Measurements from ENCODE around the gene CFAP45.
"Not testable (repeated sequence)": the region's sequence is repeated elsewhere in the genome, so short reads cannot be mapped to it uniquely, and the experiment has no call there.

The CFAP45 gene

GRCh38 chr1:159900755-159901360 is 893 bp upstream of the CFAP45 start:
- no peak for ATAC-seq

DNA sequence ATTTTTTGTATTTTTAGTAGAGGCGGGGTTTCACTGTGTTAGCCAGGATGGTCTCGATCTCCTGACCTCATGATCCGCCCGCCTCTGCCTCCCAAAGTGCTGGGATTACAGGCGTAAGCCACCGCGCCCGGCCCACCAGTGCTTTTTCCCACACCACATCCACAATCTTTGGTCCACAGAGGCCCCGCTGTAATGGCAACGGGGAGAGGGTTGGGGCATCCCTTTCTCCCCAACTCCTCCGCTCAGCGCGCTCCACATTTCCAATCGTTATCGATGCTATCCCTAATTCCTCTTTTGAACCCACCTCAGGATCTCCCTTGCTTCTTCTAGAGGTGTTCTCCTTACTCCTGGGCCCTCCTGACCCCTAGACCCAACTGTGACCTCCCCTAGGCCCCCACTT is 331 bp downstream of the CFAP45 start:
- not testable (repeated sequence) for ATAC-seq

DNA sequence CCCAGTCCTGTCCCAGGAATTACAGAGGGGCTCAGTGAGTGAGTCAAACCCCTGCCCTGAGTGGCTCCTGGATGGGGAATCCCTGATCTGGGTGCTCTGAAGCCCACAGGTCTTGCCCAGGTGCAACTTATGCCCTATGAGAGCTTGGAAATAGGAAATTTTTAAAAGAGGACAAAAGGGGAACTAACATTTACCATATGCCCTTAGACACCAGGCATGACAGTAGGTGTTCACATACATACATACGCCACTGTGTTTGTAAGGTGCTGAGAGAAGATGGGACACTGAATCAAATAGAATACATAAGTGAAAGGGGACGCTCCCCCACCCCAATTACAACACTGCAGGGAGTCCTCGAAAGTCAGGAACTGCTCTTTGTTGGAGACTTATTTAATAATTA is 1.4 kb downstream of the CFAP45 start:
- no peak for ATAC-seq

DNA sequence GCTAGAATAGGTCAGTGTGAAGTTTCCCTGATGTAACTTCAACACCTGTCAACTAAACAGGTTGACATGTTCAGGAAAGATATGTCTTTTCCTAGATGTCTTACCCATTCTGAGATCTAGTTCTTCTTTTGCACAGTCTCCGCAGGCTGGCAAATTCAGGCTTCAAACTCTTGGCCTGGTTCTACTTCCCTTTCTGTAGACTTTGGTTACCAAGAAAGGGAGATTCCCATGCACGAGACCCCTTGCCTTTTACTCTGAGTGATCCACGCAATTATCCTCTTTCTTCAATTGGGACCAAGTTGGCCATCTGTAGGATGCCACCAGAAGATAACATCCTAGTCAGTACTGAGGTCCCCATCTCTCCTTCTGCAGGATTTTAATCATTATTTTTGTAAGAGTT is 2.0 kb downstream of the CFAP45 start:
- ATAC-seq, result no peak

- ATAC-seq, result no peak
These were observed 3.4 kb downstream of the CFAP45 start for GRCh38 chr1:159896546-159896930.

- ATAC-seq, result no peak
These were observed 4.0 kb downstream of the CFAP45 start for GRCh38 chr1:159895836-159896545.

DNA sequence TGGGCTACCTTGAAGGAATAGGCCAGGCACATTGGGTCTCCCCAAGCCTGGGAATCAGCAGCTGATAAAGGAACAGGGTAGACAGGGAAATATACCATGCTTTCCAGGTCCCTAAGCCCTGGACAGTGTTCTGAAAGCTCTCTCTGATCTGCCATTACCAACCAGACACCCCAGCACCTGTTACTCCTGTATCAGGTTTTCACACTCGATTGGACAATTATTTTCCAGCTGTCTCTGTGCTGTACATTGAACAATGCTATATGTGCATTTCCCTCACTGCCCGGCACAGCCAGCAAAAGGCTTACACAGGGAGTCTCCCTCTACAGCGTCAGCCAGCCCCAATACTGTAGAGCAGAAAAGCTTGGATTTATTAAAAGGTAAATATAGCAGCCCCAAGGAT is 4.7 kb downstream of the CFAP45 start:
- no peak for ATAC-seq

- ATAC-seq, result no peak
These were observed 7.0 kb downstream of the CFAP45 start for GRCh38 chr1:159892944-159893343.

DNA sequence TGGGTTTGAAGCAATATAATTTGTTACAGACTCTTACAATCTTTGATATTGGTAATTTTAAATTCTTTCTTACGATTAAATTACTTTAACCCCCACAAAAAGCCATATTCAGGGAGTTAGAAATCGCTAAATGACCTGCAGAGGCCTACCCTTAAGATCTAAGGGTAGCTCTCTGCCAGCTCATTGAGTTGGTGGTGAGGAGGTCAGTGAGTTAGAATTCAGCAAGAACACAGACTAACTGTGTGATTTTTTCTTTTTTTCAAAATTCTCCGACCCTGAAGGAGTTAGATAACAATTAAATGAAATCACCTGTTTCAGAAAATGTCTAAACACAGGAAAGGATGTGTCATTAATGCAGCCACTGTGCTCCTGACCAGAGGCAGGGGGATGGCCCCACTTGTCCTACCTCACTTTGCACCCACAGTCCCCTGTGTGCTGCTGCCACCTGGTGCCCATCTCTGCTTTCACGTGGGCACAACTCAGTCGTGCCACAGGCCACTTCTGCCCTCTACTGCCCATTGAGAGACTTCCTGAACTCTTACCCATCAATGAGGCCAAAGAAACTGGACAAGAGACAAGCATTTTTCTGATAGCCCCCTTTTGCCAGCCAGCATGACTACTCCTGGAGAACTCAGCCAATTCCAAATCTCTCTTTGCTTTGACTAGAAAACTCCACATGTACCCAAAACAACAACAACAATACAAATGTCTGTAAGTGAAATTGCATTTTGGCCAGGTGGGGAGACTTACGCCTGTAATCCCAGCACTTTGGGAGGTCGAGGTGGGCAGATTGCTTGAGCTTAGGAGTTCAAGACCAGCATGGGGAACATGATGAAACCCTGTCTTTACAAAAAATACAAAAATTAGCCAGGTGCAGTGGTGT is 8.4 kb downstream of the CFAP45 start:
- ATAC-seq, result peak; percentile 84 to 86

GRCh38 chr1:159890390-159890789 is 9.6 kb downstream of the CFAP45 start:
- no peak for ATAC-seq

DNA sequence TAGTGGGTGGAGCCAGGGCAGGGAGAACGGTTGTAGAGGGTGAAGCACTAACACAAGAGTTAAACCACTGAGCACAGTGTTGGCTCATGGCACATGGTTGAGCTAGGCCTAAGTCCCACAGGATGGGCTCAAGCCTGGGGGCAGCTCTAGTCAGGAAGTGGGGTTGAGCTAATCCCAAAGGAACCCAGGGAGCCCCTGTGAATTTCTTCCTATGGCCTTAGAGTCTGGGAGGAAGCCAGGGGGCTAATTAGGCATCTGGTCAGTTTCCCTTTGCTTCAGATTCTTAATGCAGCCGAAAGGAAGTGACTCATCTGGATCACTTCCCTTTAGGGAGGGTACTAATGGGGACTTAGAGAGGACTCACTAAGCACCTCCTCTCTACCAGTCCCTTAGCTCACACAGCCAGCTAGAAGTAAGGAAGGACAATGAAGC is 10.1 kb downstream of the CFAP45 start:
- ATAC-seq, result peak; percentile 61 to 73

GRCh38 chr1:159889202-159889601 is 10.8 kb downstream of the CFAP45 start:
- no peak for ATAC-seq

- no peak for ATAC-seq
These were observed 15.7 kb downstream of the CFAP45 start for GRCh38 chr1:159884296-159884695.

GRCh38 chr1:159883134-159883533 is 16.8 kb downstream of the CFAP45 start:
- no peak for ATAC-seq

- no peak for ATAC-seq
These were observed 17.5 kb downstream of the CFAP45 start for GRCh38 chr1:159882527-159882862.

- no peak for ATAC-seq
These were observed 18.1 kb downstream of the CFAP45 start for GRCh38 chr1:159881622-159882526.

DNA sequence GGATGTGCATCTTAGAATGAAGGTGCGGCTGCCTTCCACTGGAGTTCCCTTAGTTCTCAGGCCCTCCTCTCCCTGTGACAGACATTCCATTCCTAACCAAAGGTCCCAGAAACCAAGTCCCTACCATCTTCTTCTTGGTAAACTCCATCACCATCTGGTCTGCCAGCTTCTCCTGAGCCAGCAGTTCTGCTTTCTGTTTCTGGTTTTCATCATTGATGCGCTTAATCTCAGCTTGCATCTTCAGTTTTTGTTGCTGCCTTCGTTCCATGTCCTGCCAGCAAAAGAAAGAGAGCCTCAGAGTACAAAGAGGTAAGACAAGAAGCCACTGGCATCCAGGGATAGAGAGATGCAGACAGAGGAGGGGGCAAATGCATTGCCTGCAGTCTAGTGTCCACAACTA is 19.5 kb downstream of the CFAP45 start:
- ATAC-seq, result no peak

DNA sequence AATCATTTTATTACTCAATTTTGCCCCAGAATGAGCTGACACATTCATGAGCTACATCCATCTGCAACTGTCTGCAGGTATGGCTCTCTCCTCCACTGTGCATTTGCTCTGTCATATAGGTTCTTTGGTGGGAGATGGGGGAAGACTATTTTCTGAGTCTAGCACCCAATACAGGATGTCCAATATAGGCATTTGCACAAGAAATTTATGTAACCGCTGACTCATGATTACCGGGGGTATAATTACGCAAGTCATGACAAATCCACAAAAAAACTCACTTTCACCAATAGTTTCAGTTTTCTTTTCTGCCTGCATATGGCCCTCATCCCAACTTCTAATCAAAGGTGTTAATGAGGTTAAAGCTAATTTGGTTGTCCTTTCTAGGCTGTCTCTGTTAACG is 20.0 kb downstream of the CFAP45 start:
- ATAC-seq, result peak in 1 of 2 donors; percentile 30

- ATAC-seq, result no peak
These were observed 20.8 kb downstream of the CFAP45 start for GRCh38 chr1:159879136-159879535.

DNA sequence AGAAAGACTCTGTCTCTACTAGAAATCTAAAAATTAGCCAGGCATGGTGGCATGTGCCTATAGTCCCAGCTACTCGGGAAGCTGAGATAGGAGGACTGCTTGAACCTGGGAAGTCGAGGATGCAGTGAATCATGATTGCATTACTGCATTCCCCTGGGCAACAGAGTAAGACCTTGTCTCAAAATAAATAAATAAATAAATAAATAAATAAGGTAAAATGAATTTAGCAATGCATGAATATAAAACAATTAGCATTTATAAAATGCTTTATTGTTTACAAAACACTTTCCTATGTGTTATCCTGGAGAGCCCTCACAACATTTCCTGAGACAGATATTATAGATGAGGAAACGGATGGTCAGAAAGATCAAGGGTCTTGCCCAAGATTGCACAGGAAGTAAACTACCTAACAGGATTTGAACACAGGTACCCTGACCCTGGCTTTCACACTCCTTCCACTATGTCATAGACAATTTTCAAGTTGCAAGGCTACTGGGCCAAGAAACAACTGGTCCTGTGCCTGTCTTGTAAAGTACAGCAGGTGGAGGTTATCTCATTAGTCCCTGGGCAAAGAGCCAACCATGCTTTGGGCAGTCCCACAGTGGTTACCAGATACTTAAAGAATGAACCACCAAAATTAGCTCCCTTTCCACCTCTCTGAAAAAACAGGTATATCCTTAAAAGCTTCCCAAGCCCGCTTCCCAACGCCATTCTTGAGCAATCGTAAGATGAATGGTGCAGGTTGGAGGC is 22.1 kb downstream of the CFAP45 start:
- ATAC-seq, result no peak

GRCh38 chr1:159873530-159874143 is 26.3 kb downstream of the CFAP45 start:
- no peak for ATAC-seq

- ATAC-seq, result no peak
These were observed 27.1 kb downstream of the CFAP45 start for GRCh38 chr1:159872891-159873290.
